ENCODE data around the gene WDR72. TPM values are rescaled to one million over a fixed set of nuclear protein-coding genes. Genes with fewer than 3 reads are reported as not detected.
"Not testable (repeated sequence)": the region's sequence is repeated elsewhere in the genome, so short reads cannot be mapped to it uniquely, and the experiment has no call there.

The WDR72 gene
- total and polyA plus RNA-seq, 4 donors: 0.10 to 0.97 (median 0.45) TPM

DNA sequence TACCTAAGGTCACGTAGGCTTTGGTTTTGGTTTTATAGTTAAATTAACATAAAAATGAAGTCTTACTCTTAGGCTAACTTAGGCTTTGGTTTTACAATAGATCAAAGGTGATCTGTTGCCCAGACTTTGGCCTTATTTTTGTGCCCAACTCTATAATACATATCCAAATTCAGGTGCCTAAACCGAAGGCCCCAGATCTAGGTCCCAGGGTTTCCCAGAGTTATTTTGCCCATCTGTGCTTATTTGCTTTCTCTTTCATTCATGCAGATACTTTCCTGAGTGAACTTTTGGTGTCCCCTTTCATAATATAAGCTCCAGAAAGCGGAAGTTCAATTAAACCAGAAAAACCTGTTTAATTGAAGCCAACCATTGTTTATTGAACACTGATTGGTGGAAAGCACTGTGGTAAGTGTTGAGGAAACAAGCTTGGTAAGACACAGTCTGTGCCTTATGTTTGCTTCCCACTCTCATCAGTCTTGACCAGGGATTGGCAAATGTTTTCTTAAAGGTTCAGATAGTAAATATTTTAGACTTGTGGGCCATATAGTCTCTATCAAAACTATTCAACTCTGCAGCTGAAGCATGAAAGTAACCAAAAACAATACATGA is 209.7 kb downstream of the WDR72 start:
- Histone ChIP-seq H3K4me1 (ENCODE audit: control insufficient read depth in 5 of 5, insufficient read depth in 5 of 5, low read length in 5 of 5) (no peaks in the 10 kb centered on the region), H3K4me3 (no peak overlapping the region), H3K9me3 (ENCODE audit: control insufficient read depth in 4 of 4, insufficient read depth in 3 of 4, low read length in 3 of 4) (no peaks in the 10 kb centered on the region), H3K27me3 (ENCODE audit: control insufficient read depth in 3 of 3, insufficient read depth in 3 of 3, low read length in 2 of 3) (no peaks in the 10 kb centered on the region), H3K9ac (ENCODE audit: insufficient read depth in 1 of 2, low read length in 2 of 2) (no peak overlapping the region), H3K36me3 (ENCODE audit: control insufficient read depth in 4 of 4, insufficient read depth in 4 of 4, low read length in 4 of 4) (no peaks in the 10 kb centered on the region), H3K27ac (ENCODE audit: low read depth in 1 of 2, low read length in 1 of 2) (no peak overlapping the region)
- DNase-seq (peak in 2 of 3 donors; percentile 37 to 50), ATAC-seq (ENCODE audit: insufficient read depth, low FRiP score) (no peak)
- TF ChIP-seq, protein P1, sequence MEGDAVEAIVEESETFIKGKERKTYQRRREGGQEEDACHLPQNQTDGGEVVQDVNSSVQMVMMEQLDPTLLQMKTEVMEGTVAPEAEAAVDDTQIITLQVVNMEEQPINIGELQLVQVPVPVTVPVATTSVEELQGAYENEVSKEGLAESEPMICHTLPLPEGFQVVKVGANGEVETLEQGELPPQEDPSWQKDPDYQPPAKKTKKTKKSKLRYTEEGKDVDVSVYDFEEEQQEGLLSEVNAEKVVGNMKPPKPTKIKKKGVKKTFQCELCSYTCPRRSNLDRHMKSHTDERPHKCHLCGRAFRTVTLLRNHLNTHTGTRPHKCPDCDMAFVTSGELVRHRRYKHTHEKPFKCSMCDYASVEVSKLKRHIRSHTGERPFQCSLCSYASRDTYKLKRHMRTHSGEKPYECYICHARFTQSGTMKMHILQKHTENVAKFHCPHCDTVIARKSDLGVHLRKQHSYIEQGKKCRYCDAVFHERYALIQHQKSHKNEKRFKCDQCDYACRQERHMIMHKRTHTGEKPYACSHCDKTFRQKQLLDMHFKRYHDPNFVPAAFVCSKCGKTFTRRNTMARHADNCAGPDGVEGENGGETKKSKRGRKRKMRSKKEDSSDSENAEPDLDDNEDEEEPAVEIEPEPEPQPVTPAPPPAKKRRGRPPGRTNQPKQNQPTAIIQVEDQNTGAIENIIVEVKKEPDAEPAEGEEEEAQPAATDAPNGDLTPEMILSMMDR (IDR thresholded peaks at IDR 0.05; ENCODE audit: control extremely low read depth, extremely low read depth): no peak
- WGBS, 2 donors: 65 to 86% methylated on average over 3 of the region's 3 CpGs

DNA sequence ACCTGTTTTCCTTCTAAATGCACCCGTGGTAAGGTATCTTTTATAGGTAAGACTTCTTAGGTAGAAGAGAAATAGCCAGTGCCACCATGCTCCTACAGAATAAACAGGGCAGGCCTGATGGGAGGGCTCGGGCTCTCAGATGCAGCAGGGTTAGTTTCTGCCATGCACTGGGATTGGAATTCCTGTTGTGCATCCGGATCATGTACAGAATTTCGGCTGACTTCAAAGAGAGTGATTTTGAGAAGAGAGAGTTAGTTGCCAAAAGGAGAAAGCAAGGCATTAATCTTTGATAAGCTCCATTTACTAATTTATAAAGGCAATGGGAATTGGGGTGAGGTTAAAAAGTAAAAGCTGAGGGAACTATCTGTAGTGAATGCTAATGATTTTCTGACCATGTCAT is 211.2 kb downstream of the WDR72 start:
- no peak for ATAC-seq (ENCODE audit: insufficient read depth, low FRiP score)
- WGBS, 2 donors: 56 to 82% methylated on average over 4 of the region's 4 CpGs
- DNase-seq: no peak
- no peaks in the 10 kb centered on the region for H3K4me1 ChIP-seq (ENCODE audit: control insufficient read depth in 5 of 5, insufficient read depth in 5 of 5, low read length in 5 of 5)
- H3K9me3 ChIP-seq (ENCODE audit: control insufficient read depth in 4 of 4, insufficient read depth in 3 of 4, low read length in 3 of 4): no peaks in the 10 kb centered on the region
- H3K27me3 ChIP-seq (ENCODE audit: control insufficient read depth in 3 of 3, insufficient read depth in 3 of 3, low read length in 2 of 3): no peaks in the 10 kb centered on the region
- no peak overlapping the region for H3K27ac ChIP-seq (ENCODE audit: low read depth in 1 of 2, low read length in 1 of 2)
- H3K4me3 ChIP-seq: no peak overlapping the region
- TF ChIP-seq, protein P1 (IDR thresholded peaks at IDR 0.05; ENCODE audit: control extremely low read depth, extremely low read depth): no peak
- no peak overlapping the region for H3K9ac ChIP-seq (ENCODE audit: insufficient read depth in 1 of 2, low read length in 2 of 2)
- no peaks in the 10 kb centered on the region for H3K36me3 ChIP-seq (ENCODE audit: control insufficient read depth in 4 of 4, insufficient read depth in 4 of 4, low read length in 4 of 4)

DNA sequence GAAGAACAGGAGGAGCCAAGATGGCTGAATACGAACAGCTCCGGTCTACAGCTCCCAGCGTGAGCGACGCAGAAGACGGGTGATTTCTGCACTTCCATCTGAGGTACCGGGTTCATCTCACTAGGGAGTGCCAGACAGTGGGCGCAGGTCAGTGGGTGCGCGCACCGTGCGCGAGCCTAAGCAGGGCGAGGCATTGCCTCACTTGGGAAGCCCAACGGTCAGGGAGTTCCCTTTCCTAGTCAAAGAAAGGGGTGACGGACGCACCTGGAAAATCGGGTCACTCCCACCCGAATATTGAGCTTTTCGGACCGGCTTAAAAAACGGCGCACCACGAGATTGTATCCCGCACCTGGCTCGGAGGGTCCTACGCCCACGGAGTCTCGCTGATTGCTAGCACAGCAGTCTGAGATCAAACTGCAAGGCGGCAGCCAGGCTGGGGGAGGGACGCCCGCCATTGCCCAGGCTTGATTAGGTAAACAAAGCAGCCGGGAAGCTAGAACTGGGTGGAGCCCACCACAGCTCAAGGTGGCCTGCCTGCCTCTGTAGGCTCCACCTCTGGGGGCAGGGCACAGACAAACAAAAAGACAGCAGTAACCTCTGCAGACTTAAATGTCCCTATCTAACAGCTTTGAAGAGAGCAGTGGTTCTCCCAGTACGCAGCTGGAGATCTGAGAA is 218.7 kb downstream of the WDR72 start:
- H3K4me3 ChIP-seq; H3K4me1 ChIP-seq (ENCODE audit: control insufficient read depth in 5 of 5, insufficient read depth in 5 of 5, low read length in 5 of 5); DNase-seq; ATAC-seq (ENCODE audit: insufficient read depth, low FRiP score); H3K36me3 ChIP-seq (ENCODE audit: control insufficient read depth in 4 of 4, insufficient read depth in 4 of 4, low read length in 4 of 4); H3K27me3 ChIP-seq (ENCODE audit: control insufficient read depth in 3 of 3, insufficient read depth in 3 of 3, low read length in 2 of 3); H3K9ac ChIP-seq (ENCODE audit: insufficient read depth in 1 of 2, low read length in 2 of 2); H3K9me3 ChIP-seq (ENCODE audit: control insufficient read depth in 4 of 4, insufficient read depth in 3 of 4, low read length in 3 of 4); H3K27ac ChIP-seq (ENCODE audit: low read depth in 1 of 2, low read length in 1 of 2): not testable (repeated sequence)
- 93 to 94% methylated on average over 32 to 34 of the region's 34 CpGs for WGBS, 2 donors

DNA sequence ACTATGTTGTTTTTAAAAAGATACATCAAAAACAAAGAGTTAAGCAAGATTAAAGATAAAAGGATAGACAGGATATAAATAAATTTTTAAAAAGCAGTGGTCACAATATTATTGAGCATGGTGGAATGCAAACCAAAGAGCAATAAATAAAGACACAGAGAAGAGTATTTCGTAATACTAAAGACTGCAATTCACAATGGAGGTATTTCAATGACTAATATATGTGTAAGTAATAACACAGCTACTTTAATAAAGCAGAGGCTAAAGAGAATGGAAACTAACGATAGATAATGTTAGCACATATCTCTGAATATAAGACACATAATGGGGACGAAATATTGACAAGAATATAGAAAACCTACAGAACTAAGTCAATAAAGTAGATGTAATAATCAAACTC is 219.6 kb downstream of the WDR72 start:
- 84 to 85% methylated on average over 3 of the region's 3 CpGs for WGBS, 2 donors
- ATAC-seq (ENCODE audit: insufficient read depth, low FRiP score): no peak

More for the DNA sequence above, 219.6 kb downstream of the WDR72 start:
- Histone ChIP-seq H3K4me1 (ENCODE audit: control insufficient read depth in 5 of 5, insufficient read depth in 5 of 5, low read length in 5 of 5) (no peaks in the 10 kb centered on the region), H3K27ac (ENCODE audit: low read depth in 1 of 2, low read length in 1 of 2) (no peak overlapping the region), H3K9ac (ENCODE audit: insufficient read depth in 1 of 2, low read length in 2 of 2) (no peak overlapping the region), H3K36me3 (ENCODE audit: control insufficient read depth in 4 of 4, insufficient read depth in 4 of 4, low read length in 4 of 4) (no peaks in the 10 kb centered on the region), H3K9me3 (ENCODE audit: control insufficient read depth in 4 of 4, insufficient read depth in 3 of 4, low read length in 3 of 4) (no peaks in the 10 kb centered on the region), H3K4me3 (no peak overlapping the region), H3K27me3 (ENCODE audit: control insufficient read depth in 3 of 3, insufficient read depth in 3 of 3, low read length in 2 of 3) (no peaks in the 10 kb centered on the region)
- DNase-seq: no peak
- TF ChIP-seq, protein P1 (IDR thresholded peaks at IDR 0.05; ENCODE audit: control extremely low read depth, extremely low read depth): no peak

Data from lung (tissue), 12 donors.